H1 (cell line): ENCODE measurements around the gene SPSB3. TPM values are rescaled to one million over a fixed set of nuclear protein-coding genes. Genes with fewer than 3 reads are reported as not detected.

ENCODE experiments used
- CTCF ChIA-PET: fragments of 300-600 bp; sonication (Branson Sonifier 250); formaldehyde crosslinking; loops from one replicate; lab custom pipeline; 2021; ENCODE audit not compliant: partially characterized antibody; lab: Charles Lee
- POLR2A ChIA-PET: fragments of 300-600 bp; sonication (Branson Sonifier 250); formaldehyde crosslinking; loops from one replicate; lab custom pipeline; 2021; ENCODE audit warnings: inconsistent platforms; ENCODE audit not compliant: partially characterized antibody; lab: Charles Lee
- DNase-seq, 2 experiments: peaks; one replicate each; pipeline versions ENCODE4 v3.0.0 to v3.0.0-alpha.2; 2010 to 2022; ENCODE audit warnings: low spot score in 2 of 2, low read depth in 1 of 2, mixed read lengths in 1 of 2
- FAIRE-seq: peaks from 2 replicates; lab custom pipeline; 2011; peaks lifted over from hg19 to GRCh38; lab: Jason Lieb, UNC
- H2AFZ ChIP-seq: 2 replicates; pipeline ENCODE4 v1.8.1; 2012; ENCODE audit warnings: low read length, inconsistent platforms
- H2AK5ac ChIP-seq: 2 replicates; pipeline ENCODE4 v1.6.1; 2013; ENCODE audit warnings: low read depth, low read length
- H2BK120ac ChIP-seq: replicated peaks from 2 replicates; pipeline ENCODE3; 2013; ENCODE audit warnings: low read depth, low read length, inconsistent platforms
- H2BK12ac ChIP-seq: 2 replicates; pipeline ENCODE4 v1.6.1; 2013; ENCODE audit warnings: low read depth, low read length
- H2BK15ac ChIP-seq: 2 replicates; pipeline ENCODE4 v1.6.1; 2013; ENCODE audit warnings: low read length
- H2BK20ac ChIP-seq: 2 replicates; pipeline ENCODE4 v1.6.1; 2013; ENCODE audit warnings: low read length
- H2BK5ac ChIP-seq: 2 replicates; pipeline ENCODE4 v1.6.1; 2013; ENCODE audit warnings: low read depth, low read length
- H3K14ac ChIP-seq: 2 replicates; pipeline ENCODE4 v1.6.1; 2013; ENCODE audit warnings: inconsistent platforms; ENCODE audit not compliant: insufficient read length
- H3K18ac ChIP-seq: 2 replicates; pipeline ENCODE4 v1.6.1; 2013; ENCODE audit warnings: low read length; ENCODE audit errors: extremely low read depth
- H3K23ac ChIP-seq: 2 replicates; pipeline ENCODE4 v1.6.1; 2013; ENCODE audit warnings: inconsistent platforms; ENCODE audit not compliant: insufficient read length
- H3K23me2 ChIP-seq: 2 replicates; pipeline ENCODE4 v1.6.1; 2013; ENCODE audit warnings: low read depth, low read length
- H3K27ac ChIP-seq: 2 replicates; pipeline ENCODE4 v1.6.1; 2011; ENCODE audit warnings: low read depth, low read length, inconsistent platforms
- H3K27me3 ChIP-seq, 4 experiments: replicated peaks in 1 of 4; 1 replicate in 1 of 4; 2 replicates in 3 of 4; pipeline versions ENCODE4 v1.6.1 to v1.8.1; 2011 to 2013; ENCODE audit warnings: low read length in 3 of 4, mild to moderate bottlenecking in 3 of 4, inconsistent platforms in 2 of 4, mixed read lengths in 2 of 4, moderate library complexity in 1 of 4; ENCODE audit not compliant: control insufficient read depth in 3 of 4, insufficient read depth in 3 of 4; ENCODE audit errors: extremely low read depth in 1 of 4
- H3K36me3 ChIP-seq, 4 experiments: 2 replicates each; pipeline versions ENCODE4 v1.6.1 to v1.8.1; 2011 to 2013; ENCODE audit warnings: mild to moderate bottlenecking in 4 of 4, low read length in 3 of 4, moderate library complexity in 2 of 4, control low read depth in 1 of 4, inconsistent platforms in 1 of 4; ENCODE audit not compliant: insufficient read depth in 4 of 4, control insufficient read depth in 2 of 4
- H3K4ac ChIP-seq: replicated peaks from 2 replicates; pipeline ENCODE3; 2013; ENCODE audit warnings: low read length, low read depth, mixed read lengths, inconsistent platforms; ENCODE audit not compliant: insufficient read length
- H3K4me1 ChIP-seq, 4 experiments: replicated peaks in 1 of 4; 1 replicate in 1 of 4; 2 replicates in 3 of 4; pipeline versions ENCODE4 v1.6.1 to v1.8.1; 2011 to 2013; ENCODE audit warnings: low read length in 3 of 4, inconsistent platforms in 2 of 4, mixed read lengths in 1 of 4; ENCODE audit not compliant: insufficient read depth in 4 of 4, control insufficient read depth in 3 of 4
- H3K4me2 ChIP-seq, 2 experiments: 2 replicates each; pipeline versions ENCODE4 v1.6.1 to v1.8.1; 2011 to 2013; ENCODE audit warnings: low read depth in 2 of 2, low read length in 2 of 2, control low read depth in 1 of 2, inconsistent platforms in 1 of 2, mild to moderate bottlenecking in 1 of 2; ENCODE audit not compliant: insufficient read depth in 1 of 2
- H3K4me3 ChIP-seq, 4 experiments: fragments of 200-600, 300-600 bp in 1 of 4; sonication (generic), shearing (Covaris generic), sonication (Bioruptor Twin) in 1 of 4; 2 replicates each; pipeline versions ENCODE4 v1.5.1 to v1.8.1; 2011 to 2016; ENCODE audit warnings: low read length in 4 of 4, low read depth in 3 of 4, control low read depth in 2 of 4, inconsistent platforms in 2 of 4, mild to moderate bottlenecking in 2 of 4, mixed read lengths in 1 of 4, moderate library complexity in 1 of 4; ENCODE audit not compliant: insufficient read depth in 2 of 4; ENCODE audit errors: extremely low read depth in 1 of 4
- H3K56ac ChIP-seq: replicated peaks from 2 replicates; pipeline ENCODE3; 2013; ENCODE audit warnings: low read depth, mild to moderate bottlenecking, mixed read lengths, low read length, inconsistent platforms; ENCODE audit not compliant: insufficient read length
- H3K79me1 ChIP-seq: 2 replicates; pipeline ENCODE4 v1.6.1; 2013; ENCODE audit warnings: low read depth, low read length, control low read depth
- H3K79me2 ChIP-seq, 2 experiments: 2 replicates each; pipeline versions ENCODE4 v1.6.1 to v1.8.1; 2012 to 2013; ENCODE audit warnings: low read length in 2 of 2, mild to moderate bottlenecking in 2 of 2, inconsistent platforms in 1 of 2; ENCODE audit not compliant: insufficient read depth in 2 of 2, control insufficient read depth in 1 of 2
- H3K9ac ChIP-seq, 4 experiments: replicated peaks in 1 of 4; 1 replicate in 1 of 4; 2 replicates in 3 of 4; pipeline versions ENCODE4 v1.6.1 to v1.8.1; 2011 to 2013; ENCODE audit warnings: low read depth in 3 of 4, low read length in 3 of 4, control low read depth in 2 of 4, mild to moderate bottlenecking in 2 of 4, moderate library complexity in 2 of 4, inconsistent platforms in 1 of 4; ENCODE audit errors: extremely low read depth in 1 of 4
- H3K9me3 ChIP-seq, 2 experiments: 2 replicates each; pipeline versions ENCODE4 v1.6.1 to v1.8.1; 2012 to 2013; ENCODE audit warnings: mild to moderate bottlenecking in 2 of 2, moderate library complexity in 2 of 2, control low read depth in 1 of 2, inconsistent platforms in 1 of 2, low read depth in 1 of 2, low read length in 1 of 2, mixed read lengths in 1 of 2; ENCODE audit not compliant: insufficient read depth in 2 of 2
- H4K20me1 ChIP-seq, 2 experiments: replicated peaks in 1 of 2; 2 replicates each; pipeline versions ENCODE3 to v1.8.1; 2011 to 2013; ENCODE audit warnings: inconsistent platforms in 2 of 2, low read length in 2 of 2, mild to moderate bottlenecking in 1 of 2; ENCODE audit not compliant: insufficient read depth in 2 of 2, control insufficient read depth in 1 of 2
- H4K5ac ChIP-seq: 2 replicates; pipeline ENCODE4 v1.6.1; 2013; ENCODE audit warnings: low read length, low read depth, mixed read lengths, inconsistent platforms; ENCODE audit not compliant: insufficient read length
- H4K8ac ChIP-seq: 2 replicates; pipeline ENCODE4 v1.8.0; 2013; ENCODE audit warnings: mild to moderate bottlenecking, moderate library complexity, low read length, inconsistent platforms; ENCODE audit not compliant: insufficient read depth; ENCODE audit errors: extremely low read depth
- H4K91ac ChIP-seq: replicated peaks from 2 replicates; pipeline ENCODE3; 2013; ENCODE audit warnings: low read length, mixed read lengths, inconsistent platforms; ENCODE audit not compliant: insufficient read length
- PHF8 ChIP-seq: fragments of 200-600 bp; sonication (generic); conservative IDR thresholded peaks from 2 replicates; pipeline ENCODE4 v1.7.1; 2012; ENCODE audit warnings: low read depth, mild to moderate bottlenecking, inconsistent platforms, low read length, moderate library complexity
- POLR2AphosphoS5 ChIP-seq: IDR thresholded peaks from 2 replicates; pipeline ENCODE4 v1.6.1; 2011; ENCODE audit warnings: low read depth, low read length
- WGBS, 2 experiments: shearing (Covaris generic) in 1 of 2; methylation state at CpG; one replicate each; pipeline versions ENCODE4 v1.1.6 to v1.1.7; 2013 to 2015; ENCODE audit warnings: low lambda C conversion rate in 2 of 2, mixed read lengths in 2 of 2, inconsistent platforms in 1 of 2, low coverage in 1 of 2, missing lambda C conversion rate in 1 of 2; ENCODE audit not compliant: insufficient replicate concordance in 2 of 2, insufficient coverage in 1 of 2, insufficient read length in 1 of 2; ENCODE audit errors: extremely low coverage in 1 of 2, missing lambda C conversion rate in 1 of 2; 5-methylcytosine and 5-hydroxymethylcytosine counted together
- polyA plus RNA-seq, 7 experiments: library from polyadenylated mRNA; depleted of rRNA in 3 of 7; stranded (reverse) in 5 of 7; unstranded in 2 of 7; fragments of >200 nt in 5 of 7; fragments of 200-250 nt in 2 of 7; gene quantifications; 1 replicate in 5 of 7; 2 replicates in 1 of 7; 4 replicates in 1 of 7; pipeline versions ENCODE4 v1.2.1 to v1.2.3, GENCODE V29; 2011 to 2013; ENCODE audit warnings: missing spikeins in 2 of 7, mixed read lengths in 2 of 7
- total RNA-seq: library from RNA; stranded (reverse); fragmentation: NEBNext Ultra II Directional; extraction: Animal tissue kit (Norgen Biotek cat#: 25700); gene quantifications from 2 replicates; pipeline ENCODE4 v1.2.1, GENCODE V29; 2021
- TF ChIP-seq, protein P1 (sequence below): IDR thresholded peaks from 2 replicates; pipeline ENCODE4 v1.6.1; 2012; ENCODE audit warnings: inconsistent platforms

SPSB3 gene
- total and polyA plus RNA-seq, 2 of the 8 experiments (the other 6 are each of a cell fraction or from before 2014, with no cell fraction given), result 22.5 to 37.8 TPM

GRCh38 chr16:1769402-1770300 lies 12.7 kb downstream of the SPSB3 start:
- Histone ChIP-seq H4K20me1 (peaks cover 1 to 15% of the 10 kb centered on the region in 2 experiments), H3K36me3 (peaks cover 3 to 37% (median 7%) of the 10 kb centered on the region in 4 experiments; a peak in 4 of 8 replicates), H3K9me3 (no peaks in the 10 kb centered on the region), H3K79me1 (peaks cover 3% of the 10 kb centered on the region; the same call in 1 of the 2 replicates), H4K91ac (no peak overlapping the region), H2AFZ (no peak overlapping the region), H3K4ac (no peak overlapping the region), H4K8ac (no peak overlapping the region; the same call in 1 of the 2 replicates), H2BK120ac (no peak overlapping the region), H2BK5ac (no peak overlapping the region), H3K14ac (no peak overlapping the region), H3K56ac (no peak overlapping the region), H2BK12ac (no peak overlapping the region), H3K4me2 (peak overlapping the region; percentile 71 to 92), H3K23me2 (peaks cover 17% of the 10 kb centered on the region), H3K27ac (no peak overlapping the region), H3K23ac (no peak overlapping the region), H4K5ac (no peak overlapping the region), H3K18ac (no peak overlapping the region), H3K4me3 (peak overlapping the region in 3 of 4 experiments; percentile 82 to 91 (median 83); a peak in 2 of 8 replicates), H2BK15ac (no peak overlapping the region), H3K27me3 (no peaks in the 10 kb centered on the region), H3K9ac (no peak overlapping the region), H2BK20ac (no peak overlapping the region), H3K79me2 (peaks cover 0 to 13% of the 10 kb centered on the region in 2 experiments; a peak in 1 of 4 replicates), H3K4me1 (peaks cover 0 to 13% (median 10%) of the 10 kb centered on the region in 4 experiments; a peak in 5 of 7 replicates), H2AK5ac (no peak overlapping the region)
- ChIA-PET POLR2A (interaction anchor here (0.6 to 13.5 kb wide), 27 partner anchors 10 to 461 kb away, joined by 3 to 246 read pairs (median 4); partner anchors contain the start of genes FAHD1, HAGH, IGFALS and JPT2), CTCF (interaction anchor here (0.7 to 2.2 kb wide), 7 partner anchors 10 to 469 kb away, joined by 3 to 8 read pairs (median 3); partner anchors contain the start of genes NUBP2 and SPSB3)
- no peak for DNase-seq
- FAIRE-seq, result no peak
- peak; percentile 53 for TF ChIP-seq POLR2AphosphoS5
- TF ChIP-seq PHF8, result no peak
- TF ChIP-seq, protein P1, sequence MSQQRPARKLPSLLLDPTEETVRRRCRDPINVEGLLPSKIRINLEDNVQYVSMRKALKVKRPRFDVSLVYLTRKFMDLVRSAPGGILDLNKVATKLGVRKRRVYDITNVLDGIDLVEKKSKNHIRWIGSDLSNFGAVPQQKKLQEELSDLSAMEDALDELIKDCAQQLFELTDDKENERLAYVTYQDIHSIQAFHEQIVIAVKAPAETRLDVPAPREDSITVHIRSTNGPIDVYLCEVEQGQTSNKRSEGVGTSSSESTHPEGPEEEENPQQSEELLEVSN, result no peak
- WGBS, 2 experiments, result 87% methylated on average over 19 of the region's 27 CpGs; no CpG with 5 or more reads in 1 of the 2 experiments
